HG03039 (cell line): Measurements from ENCODE around the gene MSX2.

Experiments used
- ATAC-seq: cut with Tn5 transposase; IDR thresholded peaks from one replicate; pipeline ENCODE4 v1.9.1; 2021; ENCODE audit warnings: mild to moderate bottlenecking, moderate library complexity; ENCODE audit not compliant: unreplicated experiment

Gene MSX2

GRCh38 chr5:174765540-174765939 lies 41.2 kb downstream of the MSX2 start:
- ATAC-seq = no peak

GRCh38 chr5:174767670-174768069 lies 43.3 kb downstream of the MSX2 start:
- no peak for ATAC-seq

- ATAC-seq = no peak
These were observed 44.6 kb downstream of the MSX2 start for GRCh38 chr5:174769005-174769404.

- ATAC-seq = no peak
These were observed 49.0 kb downstream of the MSX2 start for GRCh38 chr5:174773371-174773770.

GRCh38 chr5:174775081-174775480 lies 50.7 kb downstream of the MSX2 start:
- ATAC-seq = no peak

GRCh38 chr5:174777111-174777510 lies 52.7 kb downstream of the MSX2 start:
- no peak for ATAC-seq

GRCh38 chr5:174777583-174777982 lies 53.2 kb downstream of the MSX2 start:
- ATAC-seq = no peak
